A549 (cell line): Measurements from ENCODE around the gene WBP1L.

ENCODE experiments used
- CBX8 ChIP-seq: fragments of 200-600 bp; sonication (generic); IDR thresholded peaks from 2 replicates; pipeline ENCODE4 v1.6.1; 2016
- CTCF ChIP-seq: fragments of >200 bp; sonication (Bioruptor Twin); formaldehyde crosslinking; IDR thresholded peaks from 3 replicates; pipeline ENCODE4 v1.5.1; 2016
- EP300 ChIP-seq, 2 experiments: fragments of >200 bp; sonication (Bioruptor Twin); formaldehyde crosslinking; IDR thresholded peaks; 2 replicates in 1 of 2; 3 replicates in 1 of 2; pipeline ENCODE4 v1.6.1; 2016 to 2017
- HOXA7 ChIP-seq: fragments of 250-450 bp; sonication (Bioruptor Pico); IDR thresholded peaks from 2 replicates; pipeline ENCODE4 v1.5.0; 2020; ENCODE audit warnings: mild to moderate bottlenecking, moderate library complexity
- KDM1A ChIP-seq: fragments of 200-600 bp; sonication (generic); IDR thresholded peaks from 2 replicates; pipeline ENCODE4 v1.6.1; 2016; ENCODE audit warnings: low read depth, mild to moderate bottlenecking
- KDM5A ChIP-seq: fragments of 200-600 bp; sonication (generic); IDR thresholded peaks from 2 replicates; pipeline ENCODE4 v1.6.1; 2016; ENCODE audit warnings: antibody characterized with exemption, mild to moderate bottlenecking
- MAFK ChIP-seq: fragments of 450-650 bp; IDR thresholded peaks from 2 replicates; pipeline ENCODE4 v1.6.1; 2014; ENCODE audit not compliant: partially characterized antibody
- NR3C1 ChIP-seq: fragments of >200 bp; sonication (Bioruptor Twin); formaldehyde crosslinking; IDR thresholded peaks from 3 replicates; pipeline ENCODE4 v1.6.1; 2017
- RAD21 ChIP-seq, 2 experiments: fragments of >200 bp in 1 of 2; sonication (Bioruptor Twin) in 1 of 2; formaldehyde crosslinking in 1 of 2; IDR thresholded peaks in 1 of 2; conservative IDR thresholded peaks in 1 of 2; 2 replicates in 1 of 2; 3 replicates in 1 of 2; pipeline ENCODE4 v1.6.1; 2012 to 2018; ENCODE audit warnings: inconsistent platforms in 1 of 2
- RFX5 ChIP-seq: fragments of 450-650 bp; IDR thresholded peaks from 2 replicates; pipeline ENCODE4 v1.7.1; 2014; ENCODE audit warnings: antibody characterized with exemption, mild to moderate bottlenecking, moderate library complexity
- SMC3 ChIP-seq: fragments of >200 bp; sonication (Bioruptor Twin); formaldehyde crosslinking; IDR thresholded peaks from 3 replicates; pipeline ENCODE4 v1.6.1; 2018; ENCODE audit warnings: inconsistent platforms
- TF ChIP-seq, protein P1 (sequence below): IDR thresholded peaks from 2 replicates; pipeline ENCODE4 v1.6.1; 2012

DNA sequence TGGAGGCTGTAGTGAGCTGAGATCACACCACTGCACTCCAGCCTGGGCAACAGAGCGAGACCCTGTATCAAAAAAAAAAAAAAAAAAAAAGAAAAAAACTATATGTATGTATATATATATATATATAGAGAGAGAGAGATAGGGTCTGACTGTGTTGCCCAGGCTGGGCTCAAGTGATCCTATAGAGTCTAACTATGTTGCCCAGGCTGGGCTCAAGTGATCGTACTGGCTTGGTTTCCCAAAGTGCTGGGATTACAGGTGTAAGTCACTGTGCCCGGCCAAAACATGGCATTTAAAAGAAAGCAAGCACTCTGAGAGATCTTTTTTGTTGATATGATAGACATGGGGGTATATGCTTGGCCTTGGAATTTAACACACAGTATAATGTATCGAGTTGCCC lies 73.4 kb downstream of the WBP1L start:
- TF ChIP-seq MAFK = no peak
- TF ChIP-seq KDM5A = no peak
- no peak for TF ChIP-seq CTCF
- no peak for TF ChIP-seq EP300 (IDR thresholded peaks at IDR 0.05)
- no peak for TF ChIP-seq CBX8
- no peak for TF ChIP-seq RFX5
- TF ChIP-seq, protein P1, sequence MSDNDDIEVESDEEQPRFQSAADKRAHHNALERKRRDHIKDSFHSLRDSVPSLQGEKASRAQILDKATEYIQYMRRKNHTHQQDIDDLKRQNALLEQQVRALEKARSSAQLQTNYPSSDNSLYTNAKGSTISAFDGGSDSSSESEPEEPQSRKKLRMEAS = no peak
- no peak for TF ChIP-seq HOXA7
- TF ChIP-seq KDM1A = no peak
- no peak for TF ChIP-seq NR3C1
- TF ChIP-seq RAD21 (conservative IDR thresholded peaks at IDR 0.05 in 1 of 2, IDR thresholded peaks at IDR 0.05 in 1 of 2) = no peak
- no peak for TF ChIP-seq SMC3
